ENCODE measurements around the gene BICDL1.

DNA sequence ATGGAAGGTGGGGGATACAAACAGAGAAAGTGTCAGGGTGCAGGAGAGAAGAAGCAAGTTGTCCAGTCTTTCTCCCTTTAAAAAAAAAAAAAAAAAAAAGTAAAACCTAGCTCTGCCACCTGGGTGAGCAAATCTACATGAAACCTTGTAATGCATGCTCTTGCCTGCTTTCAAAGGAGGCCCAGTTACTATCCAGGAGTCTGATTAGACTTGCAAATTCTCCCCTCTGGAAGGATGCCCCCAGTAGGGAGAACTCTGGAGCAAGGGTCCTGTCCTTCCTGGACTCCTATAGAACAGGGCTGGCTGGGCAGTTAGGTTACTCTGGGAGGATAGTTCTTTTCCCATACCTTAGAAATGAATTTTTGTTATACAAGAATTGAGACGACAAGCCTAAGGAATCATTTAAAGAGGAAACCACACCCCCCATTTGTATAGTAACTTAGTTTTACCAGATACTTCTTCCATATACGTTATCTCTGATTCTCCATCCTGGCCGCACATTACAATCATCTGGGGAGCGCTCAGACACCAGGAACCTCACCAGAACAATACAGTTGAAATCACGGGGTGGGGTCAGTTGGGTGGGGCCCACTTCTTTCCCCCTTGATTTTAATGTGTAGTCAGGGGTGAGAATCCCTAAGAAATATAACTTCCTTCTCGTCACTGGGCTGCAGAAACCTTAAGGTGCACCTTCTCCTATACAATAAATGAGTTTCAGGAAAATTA lies 97.0 kb downstream of the BICDL1 start:
- TF ChIP-seq, protein P1, sequence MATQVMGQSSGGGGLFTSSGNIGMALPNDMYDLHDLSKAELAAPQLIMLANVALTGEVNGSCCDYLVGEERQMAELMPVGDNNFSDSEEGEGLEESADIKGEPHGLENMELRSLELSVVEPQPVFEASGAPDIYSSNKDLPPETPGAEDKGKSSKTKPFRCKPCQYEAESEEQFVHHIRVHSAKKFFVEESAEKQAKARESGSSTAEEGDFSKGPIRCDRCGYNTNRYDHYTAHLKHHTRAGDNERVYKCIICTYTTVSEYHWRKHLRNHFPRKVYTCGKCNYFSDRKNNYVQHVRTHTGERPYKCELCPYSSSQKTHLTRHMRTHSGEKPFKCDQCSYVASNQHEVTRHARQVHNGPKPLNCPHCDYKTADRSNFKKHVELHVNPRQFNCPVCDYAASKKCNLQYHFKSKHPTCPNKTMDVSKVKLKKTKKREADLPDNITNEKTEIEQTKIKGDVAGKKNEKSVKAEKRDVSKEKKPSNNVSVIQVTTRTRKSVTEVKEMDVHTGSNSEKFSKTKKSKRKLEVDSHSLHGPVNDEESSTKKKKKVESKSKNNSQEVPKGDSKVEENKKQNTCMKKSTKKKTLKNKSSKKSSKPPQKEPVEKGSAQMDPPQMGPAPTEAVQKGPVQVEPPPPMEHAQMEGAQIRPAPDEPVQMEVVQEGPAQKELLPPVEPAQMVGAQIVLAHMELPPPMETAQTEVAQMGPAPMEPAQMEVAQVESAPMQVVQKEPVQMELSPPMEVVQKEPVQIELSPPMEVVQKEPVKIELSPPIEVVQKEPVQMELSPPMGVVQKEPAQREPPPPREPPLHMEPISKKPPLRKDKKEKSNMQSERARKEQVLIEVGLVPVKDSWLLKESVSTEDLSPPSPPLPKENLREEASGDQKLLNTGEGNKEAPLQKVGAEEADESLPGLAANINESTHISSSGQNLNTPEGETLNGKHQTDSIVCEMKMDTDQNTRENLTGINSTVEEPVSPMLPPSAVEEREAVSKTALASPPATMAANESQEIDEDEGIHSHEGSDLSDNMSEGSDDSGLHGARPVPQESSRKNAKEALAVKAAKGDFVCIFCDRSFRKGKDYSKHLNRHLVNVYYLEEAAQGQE (IDR thresholded peaks at IDR 0.05; ENCODE audit: insufficient read depth in 1 of 2, low read depth in 2 of 2, low read length in 1 of 2), result no peak
- TF ChIP-seq, protein P2, sequence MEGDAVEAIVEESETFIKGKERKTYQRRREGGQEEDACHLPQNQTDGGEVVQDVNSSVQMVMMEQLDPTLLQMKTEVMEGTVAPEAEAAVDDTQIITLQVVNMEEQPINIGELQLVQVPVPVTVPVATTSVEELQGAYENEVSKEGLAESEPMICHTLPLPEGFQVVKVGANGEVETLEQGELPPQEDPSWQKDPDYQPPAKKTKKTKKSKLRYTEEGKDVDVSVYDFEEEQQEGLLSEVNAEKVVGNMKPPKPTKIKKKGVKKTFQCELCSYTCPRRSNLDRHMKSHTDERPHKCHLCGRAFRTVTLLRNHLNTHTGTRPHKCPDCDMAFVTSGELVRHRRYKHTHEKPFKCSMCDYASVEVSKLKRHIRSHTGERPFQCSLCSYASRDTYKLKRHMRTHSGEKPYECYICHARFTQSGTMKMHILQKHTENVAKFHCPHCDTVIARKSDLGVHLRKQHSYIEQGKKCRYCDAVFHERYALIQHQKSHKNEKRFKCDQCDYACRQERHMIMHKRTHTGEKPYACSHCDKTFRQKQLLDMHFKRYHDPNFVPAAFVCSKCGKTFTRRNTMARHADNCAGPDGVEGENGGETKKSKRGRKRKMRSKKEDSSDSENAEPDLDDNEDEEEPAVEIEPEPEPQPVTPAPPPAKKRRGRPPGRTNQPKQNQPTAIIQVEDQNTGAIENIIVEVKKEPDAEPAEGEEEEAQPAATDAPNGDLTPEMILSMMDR (IDR thresholded peaks at IDR 0.05), result no peak
- no peak for TF ChIP-seq POLR2AphosphoS5 (IDR thresholded peaks at IDR 0.05; ENCODE audit: low read depth, low read length)
- TF ChIP-seq SIN3A (IDR thresholded peaks at IDR 0.05; ENCODE audit: borderline replicate concordance, insufficient read depth, low read depth, low read length), result no peak

Measured in Panc1 (cell line).